HG03432 (cell line): ENCODE results near the gene STARD6.
"Not testable (repeated sequence)": the region's sequence is repeated elsewhere in the genome, so short reads cannot be mapped to it uniquely, and the experiment has no call there.

ENCODE experiments used
- ATAC-seq: cut with Tn5 transposase; IDR thresholded peaks from one replicate; pipeline ENCODE4 v1.9.1; 2021; ENCODE audit warnings: mild to moderate bottlenecking, moderate library complexity; ENCODE audit not compliant: unreplicated experiment

Gene STARD6

DNA sequence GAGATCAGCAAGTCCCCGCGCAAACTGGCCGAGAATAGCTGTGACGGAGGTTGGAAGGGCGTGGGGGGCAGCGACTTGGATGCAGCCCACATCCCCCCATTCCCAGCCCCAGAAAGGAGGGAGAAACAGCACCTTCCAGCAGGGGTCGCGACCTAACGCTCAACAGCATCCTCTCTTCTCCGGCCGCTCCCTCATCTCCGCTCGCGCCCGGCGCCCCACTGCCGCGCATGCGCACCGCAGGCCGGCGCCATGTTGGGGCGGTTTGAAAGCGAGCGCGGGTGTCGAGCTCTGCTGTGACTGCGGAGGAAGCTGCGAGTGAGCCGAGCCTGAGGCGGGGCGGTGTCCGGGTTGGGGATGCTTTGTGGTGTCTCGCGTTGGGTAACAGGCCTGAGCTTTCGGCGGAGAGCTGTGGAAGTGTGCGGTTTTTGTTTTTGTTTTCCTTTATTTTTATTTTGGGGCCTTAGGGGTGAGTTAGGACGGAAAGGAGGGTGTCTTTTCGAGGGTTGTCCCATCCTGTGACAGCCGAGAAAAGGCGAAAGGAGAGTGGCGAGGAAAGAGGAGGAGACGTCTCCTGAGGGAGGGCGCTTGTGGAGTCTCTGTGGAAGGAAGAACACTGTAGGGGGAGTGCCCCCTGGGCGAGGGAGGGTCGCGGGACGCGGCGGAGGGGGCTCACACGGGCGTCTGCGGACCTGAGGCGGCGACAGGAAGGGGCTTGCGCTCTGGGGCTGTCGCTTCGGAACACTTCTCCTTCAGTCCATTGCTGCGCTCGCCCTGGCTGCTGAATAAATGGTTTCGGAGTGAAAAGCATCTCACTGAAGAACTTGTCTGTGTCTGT, at the start of gene STARD6, which contains the start of gene C18orf54:
STARD6 (minus strand) TSS at position 199 of the 835 bp plus-strand sequence. CDS start 3,285 bp downstream, outside the sequence.
C18orf54 (plus strand) TSS at position 247 of the 835 bp plus-strand sequence. CDS start 2,667 bp downstream, outside the sequence.
- ATAC-seq, result peak; percentile 96

GRCh38 chr18:54405290-54405689, 47.6 kb upstream of the STARD6 start:
- ATAC-seq, result no peak

- ATAC-seq, result no peak
Measured at GRCh38 chr18:54396760-54397159, 39.1 kb upstream of the STARD6 start.

DNA sequence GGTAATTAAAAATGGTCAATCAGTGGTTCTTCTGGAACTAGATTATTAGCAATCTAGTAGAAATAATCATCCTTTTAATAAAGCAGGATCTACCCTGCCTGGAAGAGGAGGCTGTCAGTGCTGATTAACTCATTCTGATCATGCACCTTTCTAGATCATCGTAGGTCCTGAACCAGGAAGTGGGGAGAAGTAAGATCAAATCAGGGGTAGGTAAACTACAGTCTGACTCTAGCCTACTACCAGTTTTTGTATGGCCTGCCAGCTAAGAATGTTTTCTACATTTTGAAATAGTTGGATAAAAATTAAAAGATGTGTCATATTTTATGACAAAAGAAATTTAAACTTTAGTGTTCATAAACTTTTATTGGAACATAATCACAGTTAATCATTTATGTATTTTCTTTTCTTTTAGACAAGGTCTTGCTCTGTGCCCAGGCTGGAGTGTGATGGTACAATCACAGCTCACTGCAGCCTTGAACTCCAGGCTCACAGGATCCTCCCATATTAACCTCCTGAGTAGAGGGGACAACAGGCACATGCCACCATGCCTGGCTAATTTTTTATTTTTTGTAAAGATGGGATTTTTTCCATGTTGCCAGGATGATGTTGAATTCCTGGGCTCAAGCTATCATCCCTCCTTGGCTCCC, 36.1 kb upstream of the STARD6 start:
- ATAC-seq, result no peak

GRCh38 chr18:54392543-54393023, 34.9 kb upstream of the STARD6 start:
- peak; percentile 59 for ATAC-seq

- no peak for ATAC-seq
Measured at GRCh38 chr18:54390838-54391237, 33.2 kb upstream of the STARD6 start.

DNA sequence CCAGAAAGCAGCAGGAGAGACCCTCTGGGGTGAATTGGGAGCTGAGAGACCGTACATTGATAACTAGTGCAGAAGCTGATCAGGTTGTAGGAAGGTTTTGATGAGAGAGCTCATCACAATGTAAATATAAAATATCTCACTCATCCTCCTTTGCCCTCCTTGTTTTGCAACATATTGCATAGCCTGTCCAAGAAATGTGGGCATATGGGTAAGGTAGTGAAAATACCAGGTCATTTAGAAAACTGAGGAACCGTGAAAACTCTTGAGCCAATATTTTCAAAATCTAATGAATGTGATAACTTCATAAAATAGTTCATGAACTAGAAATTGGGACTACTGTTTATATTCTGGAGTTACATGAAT, 31.5 kb upstream of the STARD6 start:
- no peak for ATAC-seq

DNA sequence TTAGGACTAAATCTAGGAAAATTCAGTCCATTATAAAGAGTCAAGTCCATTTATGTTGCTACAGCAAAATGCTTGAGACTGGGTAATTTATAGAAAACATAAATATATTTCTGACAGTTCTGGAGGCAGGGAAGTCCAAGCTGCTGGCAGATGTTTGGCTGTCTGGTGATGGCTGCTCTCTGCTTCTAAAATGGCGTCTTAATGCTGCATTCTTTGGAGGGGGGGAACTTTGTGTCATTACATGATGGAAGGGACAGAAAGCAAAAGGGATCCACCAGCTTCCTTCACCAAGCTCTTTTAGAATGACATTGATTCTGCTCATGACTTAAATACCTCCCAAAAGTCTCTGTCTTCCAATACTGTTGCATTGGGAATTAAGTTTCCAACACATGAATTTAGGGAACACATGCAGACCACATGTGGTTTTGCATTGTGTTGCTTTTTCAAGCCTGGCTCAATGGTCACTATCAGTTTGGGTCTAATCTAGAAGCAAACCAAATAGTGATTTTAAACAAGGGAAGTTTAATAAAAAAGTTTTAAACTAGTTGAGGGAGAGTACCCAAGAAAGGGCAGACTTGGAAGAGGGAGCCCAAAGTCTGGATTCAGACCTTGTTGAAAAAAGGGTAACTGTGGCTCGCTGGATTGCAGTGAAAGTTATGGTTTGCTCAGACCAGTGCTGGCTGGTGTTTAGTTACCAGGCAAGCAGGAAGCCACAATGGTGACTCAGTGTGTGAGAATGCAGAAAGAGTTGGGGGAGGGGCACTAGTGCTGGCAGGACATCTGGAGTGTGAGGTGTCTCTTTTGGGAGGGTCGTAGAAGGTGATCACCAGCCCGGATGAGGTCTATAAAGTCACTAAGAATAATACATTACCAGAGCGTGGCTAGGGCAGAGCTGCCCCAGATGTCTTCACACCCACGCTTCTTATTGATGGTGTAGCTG, 30.8 kb upstream of the STARD6 start:
- peak; percentile 94 for ATAC-seq

GRCh38 chr18:54387631-54388030, 30.0 kb upstream of the STARD6 start:
- ATAC-seq, result no peak

DNA sequence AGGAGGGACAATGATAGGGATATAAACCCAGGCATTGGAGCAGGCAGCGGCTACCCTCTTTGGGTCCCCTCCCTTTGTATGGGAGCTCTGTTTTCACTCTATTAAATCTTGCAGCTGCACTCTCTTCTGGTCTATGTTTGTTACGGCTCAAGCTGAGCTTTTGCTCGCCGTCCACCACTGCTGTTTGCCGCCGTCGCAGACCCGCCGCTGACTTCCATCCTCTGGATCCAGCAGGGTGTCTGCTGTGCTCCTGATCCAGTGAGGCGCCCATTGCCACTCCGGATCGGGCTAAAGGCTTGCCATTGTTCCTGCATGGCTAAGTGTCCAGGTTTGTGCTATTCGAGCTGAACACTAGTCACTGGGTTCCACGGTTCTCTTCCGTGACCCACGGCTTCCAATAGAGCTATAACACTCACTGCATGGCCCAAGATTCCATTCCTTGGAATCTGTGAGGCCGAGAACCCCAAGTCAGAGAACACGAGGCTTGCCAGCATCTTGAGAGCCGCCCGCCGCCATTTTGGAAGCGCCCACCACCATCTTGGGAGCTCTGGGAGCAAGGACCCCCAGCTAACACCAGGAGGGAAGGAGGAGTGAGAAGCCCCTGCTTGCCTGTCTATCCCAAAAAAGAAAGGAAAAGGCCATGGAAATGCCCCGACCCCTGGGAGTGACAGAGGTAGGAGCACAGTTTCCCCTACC, 29.3 kb upstream of the STARD6 start:
- ATAC-seq, result not testable (repeated sequence)

DNA sequence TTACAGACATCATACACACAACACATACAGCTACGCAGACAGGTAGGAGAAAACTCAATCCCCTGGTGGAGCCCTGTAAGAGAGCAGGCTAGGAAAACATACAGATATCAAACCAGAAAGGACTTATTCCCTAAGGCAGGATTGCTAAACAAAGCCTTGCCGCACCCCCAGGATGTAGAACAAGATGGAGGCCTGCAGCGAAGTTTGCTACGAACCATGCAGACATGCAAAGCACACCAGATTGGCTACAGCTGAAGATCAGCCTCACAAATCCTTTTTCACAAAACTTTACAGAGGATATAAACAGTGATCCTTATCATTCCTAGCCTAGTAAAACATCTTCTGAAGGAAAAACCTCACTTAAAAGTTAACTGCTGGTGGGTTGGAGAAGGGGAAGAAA, 28.4 kb upstream of the STARD6 start:
- ATAC-seq, result no peak

DNA sequence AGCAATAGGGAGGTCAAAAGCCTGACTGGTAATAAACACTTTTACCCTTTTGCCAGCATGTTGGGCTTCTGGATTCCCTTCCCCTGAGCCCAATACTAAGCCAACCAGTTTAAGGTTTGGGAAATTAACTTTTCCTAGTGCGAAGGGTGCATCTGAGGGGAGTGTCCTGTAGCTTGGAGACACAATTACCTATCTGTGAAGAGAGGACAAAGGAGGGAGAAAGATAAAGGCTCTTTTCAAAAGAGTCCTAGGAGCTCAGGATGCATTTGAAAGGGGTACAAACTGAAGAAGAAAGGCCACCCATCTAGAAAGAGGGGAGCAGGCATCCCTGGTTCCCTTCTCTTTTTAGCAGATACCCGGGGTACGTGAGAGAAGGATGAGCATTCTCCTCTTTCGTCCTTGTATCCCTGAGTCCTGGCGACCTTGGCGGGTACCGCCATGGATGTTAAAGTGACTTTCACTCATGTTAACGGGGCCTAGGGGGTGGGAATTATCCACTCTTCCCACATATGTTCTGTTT, 25.1 kb upstream of the STARD6 start:
- ATAC-seq, result no peak

DNA sequence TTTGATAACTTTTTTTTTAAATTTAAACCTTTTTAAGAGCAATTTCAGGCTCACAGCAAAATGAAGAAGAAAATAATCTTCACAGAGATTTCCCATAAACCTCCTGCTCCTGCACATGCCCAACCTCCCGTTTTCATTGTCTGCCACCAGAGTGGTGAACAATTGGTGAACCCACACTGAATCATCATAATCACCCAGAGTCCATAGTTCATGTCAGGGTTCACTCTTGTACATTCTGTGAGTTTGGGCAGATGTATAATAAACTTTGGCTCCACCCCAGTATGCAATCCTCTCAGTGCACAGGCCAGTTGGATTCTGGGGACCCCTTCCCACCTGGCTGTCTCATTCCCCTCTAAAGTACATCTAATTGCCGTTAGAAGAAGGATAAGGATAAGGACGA, 24.4 kb upstream of the STARD6 start:
- no peak for ATAC-seq

DNA sequence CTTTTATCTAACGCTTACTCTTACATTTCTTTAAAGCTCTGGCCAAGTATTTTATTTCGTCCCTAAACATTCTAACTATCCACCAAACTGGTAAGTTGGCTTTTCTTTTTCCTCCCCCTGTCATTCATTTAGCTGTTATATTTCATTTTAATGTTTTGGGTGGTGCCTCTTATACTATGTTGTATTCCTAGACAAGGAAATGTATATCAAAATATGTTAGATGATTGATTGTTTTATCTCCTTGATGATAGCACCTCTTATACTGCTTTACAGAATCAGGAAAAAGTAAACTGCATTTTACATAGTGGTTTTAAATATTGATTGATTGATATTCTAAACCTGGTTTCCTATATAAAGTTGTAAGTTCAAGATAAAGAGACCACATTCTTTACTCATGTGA, 24.0 kb upstream of the STARD6 start:
- no peak for ATAC-seq

DNA sequence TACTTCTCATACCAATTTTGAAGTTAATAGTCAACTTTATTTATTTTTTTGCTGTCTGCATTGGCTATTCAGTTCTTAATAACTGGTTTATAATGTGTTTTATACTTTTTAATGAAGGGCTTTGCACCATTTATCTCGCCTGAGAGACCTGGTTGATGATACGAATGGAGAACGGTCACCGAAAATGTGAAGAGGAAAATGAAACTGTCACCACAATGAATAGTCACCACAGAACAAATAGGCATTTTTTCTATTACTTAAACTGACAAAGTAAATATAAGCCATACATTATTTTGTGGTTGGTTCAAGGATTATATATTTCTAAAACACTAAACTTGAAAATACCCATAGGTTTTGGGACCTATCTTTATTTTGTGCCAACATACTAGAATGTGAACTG, 20.4 kb upstream of the STARD6 start:
- no peak for ATAC-seq

DNA sequence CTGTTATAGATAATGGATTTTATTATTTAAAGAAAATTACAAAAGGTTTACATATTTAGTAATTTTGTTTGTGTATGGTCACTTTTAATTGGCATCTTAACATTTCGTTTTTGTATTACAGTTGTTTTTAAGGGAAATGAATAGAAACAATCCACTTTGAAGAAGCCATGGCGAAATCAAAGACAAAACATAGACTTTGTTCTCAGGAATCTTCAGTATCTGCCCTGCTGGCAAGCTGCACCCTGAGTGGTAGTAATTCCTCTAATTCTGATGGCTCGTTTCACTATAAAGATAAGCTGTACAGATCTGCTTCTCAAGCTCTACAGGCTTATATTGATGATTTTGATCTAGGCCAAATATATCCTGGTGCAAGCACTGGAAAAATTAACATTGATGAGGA, 2.7 kb upstream of the STARD6 start:
- ATAC-seq, result no peak

DNA sequence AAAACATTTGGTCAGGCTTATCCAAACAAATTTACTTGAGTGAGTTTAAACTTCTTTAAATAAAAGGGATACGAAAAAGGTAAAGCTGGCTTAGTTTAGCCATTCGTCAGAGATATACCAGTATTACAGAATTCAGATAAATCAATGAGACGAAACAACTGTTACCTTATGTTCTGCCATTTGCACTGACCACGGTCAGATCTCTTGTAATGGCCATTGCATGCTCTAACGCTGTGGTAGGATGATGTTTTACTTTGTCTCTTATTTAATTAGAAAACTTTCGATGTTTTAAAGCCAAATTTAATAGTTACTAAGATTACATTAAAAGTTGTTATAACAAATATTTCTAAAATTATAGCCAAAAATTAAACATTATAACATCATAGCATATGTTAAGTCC, 1.6 kb upstream of the STARD6 start:
- no peak for ATAC-seq

GRCh38 chr18:54358495-54359040, 910 bp upstream of the STARD6 start:
- ATAC-seq, result no peak

GRCh38 chr18:54357082-54357659, 487 bp downstream of the STARD6 start:
- peak; percentile 61 for ATAC-seq

GRCh38 chr18:54351186-54351585, 6.5 kb downstream of the STARD6 start:
- ATAC-seq, result no peak
